Neural cell (in vitro differentiated cells): Measurements from ENCODE around the gene ARHGEF1. TPM values are rescaled to one million over a fixed set of nuclear protein-coding genes. Genes with fewer than 3 reads are reported as not detected.

Experiments used
- H2AFZ ChIP-seq: fragments of 200-600, 300-800 bp; sonication (generic), shearing (Covaris generic); 2 replicates; pipeline ENCODE4 v1.6.0; 2014; ENCODE audit warnings: low read depth, mild to moderate bottlenecking, antibody characterized with exemption, low read length, moderate library complexity
- H3F3A ChIP-seq: fragments of 200-600 bp; shearing (Covaris generic); 2 replicates; pipeline ENCODE4 v1.6.1; 2016; ENCODE audit warnings: mild to moderate bottlenecking, moderate library complexity, mixed read lengths, antibody characterized with exemption, low read length; ENCODE audit not compliant: insufficient read depth, poor library complexity, severe bottlenecking
- H3K27ac ChIP-seq: fragments of 200-600, 300-800 bp; sonication (generic), shearing (Covaris generic); 2 replicates; pipeline ENCODE4 v1.5.1; 2014; ENCODE audit warnings: mild to moderate bottlenecking, low read length, moderate library complexity
- H3K27me3 ChIP-seq: fragments of 300-800, 200-600 bp; sonication (generic), shearing (Covaris generic); 2 replicates; pipeline ENCODE4 v1.6.0; 2014; ENCODE audit warnings: mild to moderate bottlenecking, low read depth, low read length, moderate library complexity; ENCODE audit not compliant: insufficient read depth
- H3K36me3 ChIP-seq: fragments of 300-800, 200-600 bp; sonication (generic), shearing (Covaris generic); 2 replicates; pipeline ENCODE4 v1.5.1; 2014; ENCODE audit warnings: mild to moderate bottlenecking, antibody characterized with exemption, low read length, moderate library complexity; ENCODE audit not compliant: insufficient read depth
- H3K4me2 ChIP-seq: fragments of 300-800, 200-600 bp; sonication (generic), shearing (Covaris generic); 2 replicates; pipeline ENCODE4 v1.6.0; 2014; ENCODE audit warnings: mild to moderate bottlenecking, low read length
- H3K4me3 ChIP-seq: fragments of 300-800, 200-600 bp; sonication (generic), shearing (Covaris generic); 2 replicates; pipeline ENCODE4 v1.5.1; 2014; ENCODE audit warnings: mild to moderate bottlenecking, low read length, moderate library complexity
- H3K79me2 ChIP-seq: fragments of 200-600 bp; shearing (Covaris generic); replicated peaks from 2 replicates; pipeline ENCODE4 v1.6.0; 2014; ENCODE audit warnings: mild to moderate bottlenecking, low read length, moderate library complexity; ENCODE audit not compliant: insufficient read depth
- H3K9ac ChIP-seq: fragments of 300-800, 200-600 bp; sonication (generic), shearing (Covaris generic); 2 replicates; pipeline ENCODE4 v1.6.1; 2016; ENCODE audit warnings: mild to moderate bottlenecking, low read length, mixed read lengths
- H3K9me2 ChIP-seq: fragments of 200-600 bp; shearing (Covaris generic); 2 replicates; pipeline ENCODE4 v1.6.1; 2016; ENCODE audit warnings: mild to moderate bottlenecking, low read length, mixed read lengths; ENCODE audit not compliant: insufficient read depth
- H3K9me3 ChIP-seq: fragments of 200-600, 300-800 bp; sonication (generic), shearing (Covaris generic); 2 replicates; pipeline ENCODE4 v1.6.1; 2016; ENCODE audit warnings: mild to moderate bottlenecking, mixed run types, low read length, moderate library complexity, mixed read lengths
- H4K20me1 ChIP-seq: fragments of 200-600 bp; shearing (Covaris generic); 2 replicates; pipeline ENCODE4 v1.6.1; 2016; ENCODE audit warnings: mild to moderate bottlenecking, mixed run types; ENCODE audit not compliant: insufficient read depth
- CTCF ChIP-seq: fragments of 450-650 bp; IDR thresholded peaks from 2 replicates; pipeline ENCODE4 v1.5.1; 2014; ENCODE audit warnings: antibody characterized with exemption, mild to moderate bottlenecking, moderate library complexity; ENCODE audit not compliant: poor library complexity, severe bottlenecking
- EP300 ChIP-seq: fragments of 450-650 bp; conservative IDR thresholded peaks from 2 replicates; pipeline ENCODE4 v1.6.1; 2014; ENCODE audit warnings: antibody characterized with exemption, mild to moderate bottlenecking, moderate library complexity; ENCODE audit not compliant: poor library complexity, severe bottlenecking
- EZH2 ChIP-seq: fragments of 200-600, 300-800 bp; shearing (Covaris generic), sonication (generic); IDR thresholded peaks from 2 replicates; pipeline ENCODE4 v1.6.1; 2014; ENCODE audit warnings: antibody characterized with exemption, low read length, borderline replicate concordance, mild to moderate bottlenecking; ENCODE audit not compliant: insufficient read depth, poor library complexity, severe bottlenecking
- MXI1 ChIP-seq: fragments of 450-650 bp; conservative IDR thresholded peaks from 2 replicates; pipeline ENCODE4 v1.6.1; 2014; ENCODE audit warnings: antibody characterized with exemption, mild to moderate bottlenecking; ENCODE audit not compliant: poor library complexity, severe bottlenecking
- POLR2AphosphoS5 ChIP-seq: IDR thresholded peaks from 2 replicates; pipeline ENCODE4 v1.6.1; 2012
- RAD21 ChIP-seq: fragments of 450-650 bp; conservative IDR thresholded peaks from 2 replicates; pipeline ENCODE4 v1.6.1; 2014; ENCODE audit warnings: antibody characterized with exemption, mild to moderate bottlenecking, moderate library complexity
- REST ChIP-seq: IDR thresholded peaks from 2 replicates; pipeline ENCODE4 v1.6.1; 2012; ENCODE audit warnings: borderline replicate concordance
- SMC3 ChIP-seq: fragments of 450-650 bp; conservative IDR thresholded peaks from 2 replicates; pipeline ENCODE4 v1.6.1; 2014; ENCODE audit warnings: antibody characterized with exemption, mild to moderate bottlenecking, moderate library complexity; ENCODE audit not compliant: poor library complexity
- TAF1 ChIP-seq: IDR thresholded peaks from 2 replicates; pipeline ENCODE4 v1.6.1; 2012; ENCODE audit warnings: low read depth
- polyA plus RNA-seq: library from polyadenylated mRNA; depleted of rRNA; stranded (reverse); fragments of >200 nt; gene quantifications from 2 replicates; pipeline ENCODE4 v1.2.3, GENCODE V29; 2014

ARHGEF1 gene
- polyA plus RNA-seq, 1 donor from 2014 or later, result 12.0 TPM

GRCh38 chr19:41941410-41942202, 58.6 kb downstream of the ARHGEF1 start:
- Histone ChIP-seq H2AFZ (no peak overlapping the region), H3K4me3 (no peak overlapping the region), H3F3A (no peaks in the 10 kb centered on the region), H3K27me3 (peaks cover 29% of the 10 kb centered on the region), H3K9me2 (no peaks in the 10 kb centered on the region), H3K9ac (no peak overlapping the region), H3K9me3 (no peaks in the 10 kb centered on the region), H3K36me3 (no peaks in the 10 kb centered on the region), H3K27ac (no peak overlapping the region), H3K4me2 (no peak overlapping the region), H3K79me2 (no peaks in the 10 kb centered on the region), H4K20me1 (no peaks in the 10 kb centered on the region)
- TF ChIP-seq MXI1, result no peak
- TF ChIP-seq CTCF, result no peak
- no peak for TF ChIP-seq TAF1
- TF ChIP-seq EZH2, result no peak
- TF ChIP-seq SMC3, result no peak
- no peak for TF ChIP-seq EP300
- no peak for TF ChIP-seq REST
- no peak for TF ChIP-seq POLR2AphosphoS5
- no peak for TF ChIP-seq RAD21

- H2AFZ ChIP-seq, result no peak overlapping the region
- no peaks in the 10 kb centered on the region for H3K36me3 ChIP-seq
- H3K9me2 ChIP-seq, result no peaks in the 10 kb centered on the region
- H3K9ac ChIP-seq, result no peak overlapping the region
- H4K20me1 ChIP-seq, result no peaks in the 10 kb centered on the region
- no peak overlapping the region for H3K4me3 ChIP-seq
- no peaks in the 10 kb centered on the region for H3F3A ChIP-seq
- peaks cover 20% of the 10 kb centered on the region for H3K27me3 ChIP-seq
- no peak overlapping the region for H3K27ac ChIP-seq
- no peaks in the 10 kb centered on the region for H3K79me2 ChIP-seq
- no peak overlapping the region for H3K4me2 ChIP-seq
- TF ChIP-seq CTCF (no peak), REST (no peak), POLR2AphosphoS5 (no peak), RAD21 (no peak), MXI1 (no peak), EP300 (no peak), SMC3 (no peak), EZH2 (no peak), TAF1 (no peak)
- H3K9me3 ChIP-seq, result no peaks in the 10 kb centered on the region
These were observed 61.4 kb downstream of the ARHGEF1 start for GRCh38 chr19:41944336-41944735.
